IPS DF 6.9 (cell line): ENCODE data around the gene VWA1.
"Not testable (repeated sequence)": the region's sequence is repeated elsewhere in the genome, so short reads cannot be mapped to it uniquely, and the experiment has no call there.

Experiments
- DNase-seq: peaks from one replicate; pipeline ENCODE4 v3.0.0-alpha.2; 2013; ENCODE audit warnings: low read depth, low spot score
- H3K27ac ChIP-seq: one replicate; pipeline ENCODE4 v1.5.1; 2013; ENCODE audit warnings: low read length, control low read depth
- H3K27me3 ChIP-seq: 2 replicates; pipeline ENCODE4 v1.6.1; 2013; ENCODE audit warnings: mild to moderate bottlenecking, low read length; ENCODE audit not compliant: control insufficient read depth, insufficient read depth
- H3K36me3 ChIP-seq: 2 replicates; pipeline ENCODE4 v1.6.1; 2013; ENCODE audit warnings: low read length; ENCODE audit not compliant: control insufficient read depth, insufficient read depth
- H3K4me1 ChIP-seq: 2 replicates; pipeline ENCODE4 v1.6.1; 2013; ENCODE audit warnings: low read length; ENCODE audit not compliant: control insufficient read depth, insufficient read depth
- H3K4me3 ChIP-seq: 2 replicates; pipeline ENCODE4 v1.5.1; 2013; ENCODE audit warnings: mild to moderate bottlenecking, low read length
- H3K9me3 ChIP-seq: 2 replicates; pipeline ENCODE4 v1.6.1; 2013; ENCODE audit warnings: low read length, inconsistent platforms; ENCODE audit not compliant: control insufficient read depth, insufficient read depth
- WGBS: extraction: QIAGEN DNeasy Blood & Tissue Kit; methylation state at CpG from one replicate; pipeline ENCODE4 v1.1.7; 2013; ENCODE audit warnings: mixed read lengths, missing lambda C conversion rate; ENCODE audit not compliant: insufficient read length, insufficient coverage; 5-methylcytosine and 5-hydroxymethylcytosine counted together

VWA1 gene

GRCh38 chr1:1476011-1476410 lies 40.5 kb downstream of the VWA1 start:
- H3K27me3 ChIP-seq, H3K9me3 ChIP-seq, DNase-seq, H3K4me1 ChIP-seq, H3K4me3 ChIP-seq, H3K27ac ChIP-seq: not testable (repeated sequence)
- WGBS, result no CpG with 5 or more reads among the region's 17 CpGs
- peaks cover 22% of the 10 kb centered on the region for H3K36me3 ChIP-seq

- DNase-seq, result no peak
- Histone ChIP-seq H3K4me1 (peaks cover 1% of the 10 kb centered on the region; the same call in 1 of the 2 replicates), H3K27ac (no peak overlapping the region), H3K9me3 (no peaks in the 10 kb centered on the region), H3K36me3 (peaks cover 26% of the 10 kb centered on the region), H3K27me3 (no peaks in the 10 kb centered on the region), H3K4me3 (no peak overlapping the region)
- no CpG with 5 or more reads among the region's 22 CpGs for WGBS
These were observed 41.7 kb downstream of the VWA1 start for GRCh38 chr1:1477206-1477605.

- Histone ChIP-seq H3K36me3 (peaks cover 37% of the 10 kb centered on the region), H3K9me3 (no peaks in the 10 kb centered on the region), H3K27me3 (no peaks in the 10 kb centered on the region), H3K27ac (no peak overlapping the region), H3K4me1 (no peaks in the 10 kb centered on the region), H3K4me3 (no peak overlapping the region)
- no peak for DNase-seq
- no CpG with 5 or more reads among the region's 42 CpGs for WGBS
These were observed 44.3 kb downstream of the VWA1 start for GRCh38 chr1:1479547-1480487.

- not testable (repeated sequence) for H3K27ac ChIP-seq, H3K9me3 ChIP-seq, H3K4me1 ChIP-seq, H3K4me3 ChIP-seq, DNase-seq, H3K27me3 ChIP-seq
- peaks cover 39% of the 10 kb centered on the region for H3K36me3 ChIP-seq
- no CpG with 5 or more reads among the region's 16 CpGs for WGBS
These were observed 45.0 kb downstream of the VWA1 start for GRCh38 chr1:1480488-1480867.

- not testable (repeated sequence) for DNase-seq, H3K4me3 ChIP-seq, H3K4me1 ChIP-seq, H3K27me3 ChIP-seq, H3K27ac ChIP-seq, H3K9me3 ChIP-seq
- no CpG with 5 or more reads among the region's 30 CpGs for WGBS
- peaks cover 39% of the 10 kb centered on the region for H3K36me3 ChIP-seq
These were observed 46.3 kb downstream of the VWA1 start for GRCh38 chr1:1481811-1482210.

- Histone ChIP-seq H3K27me3 (no peaks in the 10 kb centered on the region), H3K4me3 (no peak overlapping the region), H3K9me3 (no peaks in the 10 kb centered on the region), H3K4me1 (no peaks in the 10 kb centered on the region), H3K36me3 (peaks cover 40% of the 10 kb centered on the region), H3K27ac (no peak overlapping the region)
- no CpG with 5 or more reads among the region's 14 CpGs for WGBS
- DNase-seq, result no peak
These were observed 47.4 kb downstream of the VWA1 start for GRCh38 chr1:1482856-1483255.

GRCh38 chr1:1483714-1484113 lies 48.2 kb downstream of the VWA1 start:
- no peaks in the 10 kb centered on the region for H3K27me3 ChIP-seq
- peaks cover 35% of the 10 kb centered on the region for H3K36me3 ChIP-seq
- no peak overlapping the region for H3K4me3 ChIP-seq
- WGBS, result no CpG with 5 or more reads among the region's 16 CpGs
- no peak overlapping the region for H3K27ac ChIP-seq
- no peaks in the 10 kb centered on the region for H3K4me1 ChIP-seq
- no peaks in the 10 kb centered on the region for H3K9me3 ChIP-seq
- DNase-seq, result no peak

GRCh38 chr1:1484976-1485750 lies 49.7 kb downstream of the VWA1 start:
- H3K27me3 ChIP-seq, H3K4me1 ChIP-seq, H3K4me3 ChIP-seq, H3K9me3 ChIP-seq, DNase-seq, H3K27ac ChIP-seq: not testable (repeated sequence)
- peaks cover 31% of the 10 kb centered on the region for H3K36me3 ChIP-seq
- WGBS, result no CpG with 5 or more reads among the region's 46 CpGs

GRCh38 chr1:1485755-1486317 lies 50.3 kb downstream of the VWA1 start:
- H3K27me3 ChIP-seq, DNase-seq, H3K4me3 ChIP-seq, H3K9me3 ChIP-seq, H3K4me1 ChIP-seq, H3K27ac ChIP-seq: not testable (repeated sequence)
- peaks cover 37% of the 10 kb centered on the region for H3K36me3 ChIP-seq
- WGBS, result no CpG with 5 or more reads among the region's 31 CpGs

- DNase-seq, result no peak
- no CpG with 5 or more reads among the region's 18 CpGs for WGBS
- Histone ChIP-seq H3K27ac (no peak overlapping the region), H3K4me1 (no peaks in the 10 kb centered on the region), H3K36me3 (peaks cover 34% of the 10 kb centered on the region), H3K27me3 (no peaks in the 10 kb centered on the region), H3K9me3 (no peaks in the 10 kb centered on the region), H3K4me3 (no peak overlapping the region)
These were observed 52.2 kb downstream of the VWA1 start for GRCh38 chr1:1487701-1488100.
